Stimulated activated CD8-positive, alpha-beta memory T cell treated with anti-CD3 and anti-CD28 coated beads, Interleukin-4, amount 100 ng/mL, for 4 hours (primary cell): Measurements from ENCODE around the gene SERPINB1.

ENCODE experiments used
- DNase-seq, 2 donors: peaks; one replicate each; pipeline ENCODE4 v3.0.0-alpha.2; 2020; ENCODE audit warnings: low read depth in 2 of 2, low spot score in 1 of 2

Gene SERPINB1

DNA sequence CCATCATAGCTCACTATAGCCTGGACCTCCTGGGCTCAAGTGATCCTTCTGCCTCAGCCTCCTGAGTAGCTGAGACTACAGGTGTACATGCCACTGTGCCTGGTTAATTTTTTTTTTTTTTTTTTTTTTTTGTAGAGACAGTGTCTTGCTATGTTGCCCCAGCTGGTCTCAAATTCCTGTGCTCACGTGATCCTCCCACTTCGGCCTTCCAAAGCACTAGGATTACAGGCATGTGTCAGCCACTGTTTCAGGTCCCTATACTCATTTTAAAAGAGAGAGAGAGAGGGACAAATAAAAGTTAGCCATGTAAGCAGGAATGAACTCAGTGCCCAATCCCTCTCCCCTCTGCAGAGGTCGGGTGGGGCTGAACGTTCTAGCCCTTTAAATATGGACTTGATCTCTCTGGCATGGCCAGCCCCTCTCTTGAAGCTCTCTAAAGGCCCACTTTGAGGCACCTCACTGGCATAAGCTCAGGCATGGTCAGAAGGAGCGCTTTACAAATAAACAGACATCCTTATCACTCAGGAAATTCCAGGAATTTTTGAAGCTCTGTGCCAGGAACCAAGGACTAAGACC, 9.0 kb upstream of the SERPINB1 start:
- DNase-seq, result no peak

- DNase-seq, result peak in 1 of 2 donors; percentile 42
These were observed 7.2 kb upstream of the SERPINB1 start for GRCh38 chr6:2848851-2849250.

GRCh38 chr6:2845880-2846208, 4.2 kb upstream of the SERPINB1 start:
- no peak for DNase-seq

DNA sequence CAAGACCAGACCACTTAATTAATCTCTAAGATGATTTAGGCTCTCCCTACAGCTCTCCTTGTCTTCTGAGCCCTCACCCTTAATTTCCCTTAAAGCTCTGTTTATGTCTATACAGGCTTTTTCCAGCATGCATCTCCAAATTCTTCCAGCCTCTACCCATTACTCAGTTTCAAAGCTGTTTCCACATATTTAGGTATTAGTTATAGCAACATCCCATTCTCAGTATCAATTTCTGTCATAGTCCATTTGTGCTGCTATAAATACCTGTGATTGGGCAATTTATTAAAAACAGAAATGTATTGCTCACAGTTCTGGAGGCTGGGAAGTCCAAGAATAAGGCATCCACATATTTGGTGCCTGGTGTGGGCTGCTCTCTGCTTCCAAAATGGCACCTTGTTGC, 2.3 kb upstream of the SERPINB1 start:
- no peak for DNase-seq

GRCh38 chr6:2843138-2843740, 1.6 kb upstream of the SERPINB1 start:
- DNase-seq, result no peak

- no peak for DNase-seq
These were observed 483 bp upstream of the SERPINB1 start for GRCh38 chr6:2842139-2842552.

- DNase-seq, result no peak
These were observed 958 bp downstream of the SERPINB1 start for GRCh38 chr6:2840749-2841061.

DNA sequence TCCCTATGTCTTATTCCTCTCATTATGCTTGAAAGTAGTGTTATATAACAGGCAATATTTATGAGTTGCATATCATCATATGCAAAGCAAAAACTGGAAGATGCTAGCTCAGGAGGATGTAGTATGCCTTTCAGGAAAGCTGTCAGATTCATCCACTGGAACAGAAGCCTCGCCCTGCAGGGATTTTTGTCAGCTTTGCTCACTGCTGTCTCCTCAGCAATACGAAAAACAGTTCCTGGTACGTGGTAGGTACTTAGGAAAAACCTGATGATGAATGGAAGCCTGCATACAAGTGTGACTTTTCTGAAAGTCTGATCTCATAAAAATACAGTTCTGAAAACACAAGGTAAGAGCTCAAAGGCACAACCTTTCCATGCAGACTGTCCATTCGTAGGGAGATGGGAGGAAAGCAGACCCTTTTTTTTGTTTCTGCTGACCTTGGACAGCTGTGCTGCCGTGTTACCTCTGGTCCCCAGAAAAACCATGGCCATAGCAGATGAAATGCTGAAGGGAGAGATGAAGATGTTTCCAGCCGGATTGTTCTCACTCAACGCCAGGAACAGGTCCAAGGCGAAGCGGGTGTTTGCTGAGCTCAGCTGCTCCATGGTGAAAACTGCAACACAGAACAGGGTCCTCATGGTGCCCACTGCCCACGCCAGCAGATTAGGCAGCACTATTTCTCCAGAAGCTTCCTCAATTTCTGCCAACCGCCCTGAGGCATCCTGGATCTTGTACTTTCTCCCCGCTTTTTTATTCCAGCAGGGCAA, 1.5 kb downstream of the SERPINB1 start:
- DNase-seq, result no peak

- no peak for DNase-seq
These were observed 2.3 kb downstream of the SERPINB1 start for GRCh38 chr6:2839195-2839981.

DNA sequence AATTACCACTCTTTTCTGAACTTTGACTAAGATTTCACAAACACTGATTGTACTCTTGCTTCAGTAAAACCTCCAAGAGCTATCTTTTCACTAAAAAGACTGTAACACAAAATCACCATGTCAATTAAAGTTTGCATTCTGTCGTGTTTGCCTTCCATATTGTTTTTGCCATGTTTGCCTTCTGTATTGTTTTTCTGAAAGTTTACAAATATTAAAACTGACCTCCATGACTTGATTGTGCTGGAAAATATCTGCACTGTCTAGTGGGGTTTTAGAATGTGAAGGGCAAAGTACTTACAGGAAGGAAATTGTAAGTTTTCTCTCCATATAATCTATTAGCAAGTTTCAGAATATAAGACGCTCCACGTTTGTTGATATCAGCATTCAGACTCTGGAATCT, 3.4 kb downstream of the SERPINB1 start:
- no peak for DNase-seq

DNA sequence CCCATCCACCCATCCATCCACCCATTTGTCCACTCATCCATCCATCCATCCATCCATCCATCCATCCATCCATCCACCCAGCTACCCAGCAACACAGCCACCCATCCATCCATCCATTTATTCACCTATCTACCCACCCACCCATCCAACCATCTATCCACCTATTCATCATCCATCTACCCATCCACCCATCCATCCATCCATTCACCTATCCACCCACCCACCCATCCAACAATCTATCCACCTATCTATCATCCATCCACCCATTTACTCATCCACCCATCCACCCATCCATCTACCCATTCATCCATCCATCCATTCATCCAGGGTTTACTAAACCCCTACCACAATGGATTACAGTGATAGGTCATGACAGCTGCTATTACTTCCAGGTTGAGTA, 7.4 kb downstream of the SERPINB1 start:
- no peak for DNase-seq

- DNase-seq, result no peak
These were observed 10.3 kb downstream of the SERPINB1 start for GRCh38 chr6:2831392-2831791.

GRCh38 chr6:2830183-2830582, 11.5 kb downstream of the SERPINB1 start:
- DNase-seq, result no peak

GRCh38 chr6:2829253-2829652, 12.4 kb downstream of the SERPINB1 start:
- no peak for DNase-seq

DNA sequence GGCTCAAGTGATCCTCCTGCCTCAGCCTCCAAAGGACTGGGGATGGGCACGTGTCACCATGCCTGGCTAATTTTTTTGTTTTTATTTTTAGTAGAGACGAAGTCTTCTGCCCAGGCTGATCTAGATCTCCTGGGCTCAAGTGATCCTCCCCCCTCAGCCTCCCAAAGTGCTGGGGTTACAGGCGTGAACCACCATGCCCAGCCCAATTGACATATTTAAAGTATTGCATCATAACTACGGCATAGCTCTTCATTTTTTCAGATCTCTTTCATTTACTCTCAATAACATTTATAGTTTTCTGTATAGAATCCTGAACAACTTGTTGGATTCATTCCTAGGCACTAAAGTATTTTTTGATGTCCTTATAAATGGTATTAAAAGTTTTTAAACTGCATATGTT, 13.0 kb downstream of the SERPINB1 start:
- no peak for DNase-seq

DNA sequence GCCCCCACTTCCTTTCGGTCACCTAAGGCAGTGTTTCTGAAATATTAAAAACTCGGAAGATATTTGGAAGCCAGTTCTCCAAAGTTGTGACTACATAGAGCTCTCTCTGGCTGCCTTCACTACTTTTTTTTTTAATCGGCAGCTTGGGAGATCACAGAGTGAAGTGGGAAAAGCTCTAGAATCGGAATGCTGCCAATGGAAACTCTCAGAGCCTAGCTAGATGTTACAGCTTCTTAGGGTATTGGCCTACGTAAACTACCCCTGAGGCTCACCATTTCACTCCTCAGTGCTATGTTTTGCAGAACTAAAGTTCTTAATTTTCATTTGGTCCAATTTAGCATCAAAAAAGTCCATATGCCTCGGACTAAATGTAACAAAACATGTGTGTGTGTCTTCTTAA, 14.5 kb downstream of the SERPINB1 start:
- no peak for DNase-seq

- DNase-seq, result no peak
These were observed 15.5 kb downstream of the SERPINB1 start for GRCh38 chr6:2826131-2826530.

DNA sequence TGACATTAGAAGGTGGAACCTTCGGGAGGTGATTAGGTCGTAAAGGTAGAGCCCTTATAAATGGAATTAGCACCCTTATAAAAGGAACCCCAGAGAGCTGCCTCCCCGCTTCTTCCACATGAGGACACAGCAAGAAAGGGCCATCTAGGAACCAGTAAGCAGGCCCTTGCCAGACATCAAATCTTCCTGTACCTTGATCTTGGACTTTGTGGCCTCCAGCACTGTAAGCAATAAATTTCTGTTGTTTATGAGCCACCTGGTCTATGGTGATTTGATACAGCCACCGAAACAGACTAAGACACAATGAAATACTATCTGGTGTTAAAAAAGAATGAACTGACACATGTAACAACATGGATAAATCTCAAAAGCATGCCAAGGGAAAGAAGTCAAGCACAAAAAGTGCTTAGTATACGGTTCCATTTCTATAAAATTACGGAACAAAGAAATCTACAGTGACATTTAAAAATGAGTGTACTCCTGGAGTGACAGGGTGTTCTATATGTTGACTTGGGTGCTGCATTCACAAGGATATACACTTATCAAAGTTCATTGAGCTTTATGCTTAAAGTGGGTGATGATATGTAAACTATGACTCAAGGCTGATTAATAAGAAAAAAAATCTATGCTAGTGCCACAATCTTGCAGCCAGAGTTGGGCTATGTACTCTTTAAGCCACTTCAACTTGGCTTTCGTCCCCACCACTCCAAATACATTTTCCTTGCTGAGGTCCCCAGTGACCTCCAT, 18.4 kb downstream of the SERPINB1 start:
- DNase-seq, result no peak

- no peak for DNase-seq
These were observed 20.1 kb downstream of the SERPINB1 start for GRCh38 chr6:2821554-2821953.

DNA sequence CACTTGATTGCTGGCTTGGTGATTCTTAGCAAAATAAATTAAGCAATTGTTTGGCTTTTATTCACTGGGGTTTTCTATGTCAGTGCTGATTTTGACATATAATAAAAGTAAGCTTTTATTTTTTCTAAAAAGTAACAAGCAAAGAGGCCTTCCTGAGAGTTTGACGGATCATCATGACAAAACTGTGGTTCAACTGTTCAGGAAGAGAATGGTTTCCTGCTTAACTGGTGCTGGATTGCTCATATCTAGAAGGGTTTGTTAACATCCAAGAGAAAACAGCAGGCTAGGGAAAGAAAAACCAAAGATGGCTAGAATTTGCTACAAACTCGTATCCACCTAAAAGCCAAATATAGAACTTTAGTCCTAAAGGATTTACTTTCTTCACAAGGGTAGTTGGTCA, 21.2 kb downstream of the SERPINB1 start:
- no peak for DNase-seq

DNA sequence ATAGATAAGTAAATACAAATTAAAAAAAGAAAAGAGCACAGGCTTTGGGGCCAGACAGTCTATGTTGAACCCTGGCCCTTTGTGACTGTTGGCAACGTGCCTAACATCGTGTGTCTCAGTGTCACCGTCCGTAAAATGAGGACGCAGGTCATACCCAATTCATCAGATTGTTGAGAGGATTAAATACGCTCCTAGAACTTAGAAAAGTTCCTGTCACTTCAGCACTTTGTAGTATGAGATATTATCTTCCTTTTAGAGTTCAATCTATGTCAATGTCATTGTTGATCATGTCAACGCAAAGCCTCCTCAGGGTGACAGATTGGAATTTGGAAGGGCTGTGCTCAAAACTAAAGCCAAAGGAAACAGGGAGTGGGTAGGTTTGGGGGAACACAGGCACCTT, 21.7 kb downstream of the SERPINB1 start:
- DNase-seq, result no peak
